Stimulated activated CD4-positive, alpha-beta T cell treated with anti-CD3 and anti-CD28 coated beads, Interleukin-1b, Interleukin-23, amount 100 ng/mL, for 4 hours (primary cell): ENCODE results near the gene FCGR1A.
"Not testable (repeated sequence)": the region's sequence is repeated elsewhere in the genome, so short reads cannot be mapped to it uniquely, and the experiment has no call there.

Source experiments
- DNase-seq, 2 donors: peaks; one replicate each; pipeline ENCODE4 v3.0.0-alpha.2; 2020; ENCODE audit warnings: low read depth in 2 of 2

The FCGR1A gene

GRCh38 chr1:149777084-149777483, 5.4 kb upstream of the FCGR1A start:
- DNase-seq, result not testable (repeated sequence)

GRCh38 chr1:149778313-149778712, 4.2 kb upstream of the FCGR1A start:
- not testable (repeated sequence) for DNase-seq

GRCh38 chr1:149781413-149781984, 995 bp upstream of the FCGR1A start:
- not testable (repeated sequence) for DNase-seq

- DNase-seq, result not testable (repeated sequence)
These were observed 795 bp downstream of the FCGR1A start for GRCh38 chr1:149783289-149783688.

- DNase-seq, result not testable (repeated sequence)
These were observed 1.4 kb downstream of the FCGR1A start for GRCh38 chr1:149783868-149784267.

- not testable (repeated sequence) for DNase-seq
These were observed 5.4 kb downstream of the FCGR1A start for GRCh38 chr1:149787688-149788451.

- DNase-seq, result peak; percentile 36 to 38
These were observed 10.0 kb downstream of the FCGR1A start for GRCh38 chr1:149792502-149792901.

GRCh38 chr1:149792912-149793515, 10.5 kb downstream of the FCGR1A start:
- peak; percentile 75 to 81 for DNase-seq

GRCh38 chr1:149793885-149794284, 11.4 kb downstream of the FCGR1A start:
- not testable (repeated sequence) for DNase-seq

- DNase-seq, result not testable (repeated sequence)
These were observed 19.1 kb downstream of the FCGR1A start for GRCh38 chr1:149801628-149802027.

GRCh38 chr1:149804417-149805080, 22.1 kb downstream of the FCGR1A start:
- DNase-seq, result not testable (repeated sequence)

- DNase-seq, result not testable (repeated sequence)
These were observed 28.4 kb downstream of the FCGR1A start for GRCh38 chr1:149810697-149811405.

- not testable (repeated sequence) for DNase-seq
These were observed 29.0 kb downstream of the FCGR1A start for GRCh38 chr1:149811514-149811889.

- DNase-seq, result peak; percentile 41 to 66
These were observed 29.7 kb downstream of the FCGR1A start for GRCh38 chr1:149811890-149812829.

GRCh38 chr1:149812893-149813801, 30.7 kb downstream of the FCGR1A start:
- peak in 1 of 2 donors; percentile 50 for DNase-seq

GRCh38 chr1:149820387-149820786, 37.9 kb downstream of the FCGR1A start:
- not testable (repeated sequence) for DNase-seq

GRCh38 chr1:149826555-149826954, 44.1 kb downstream of the FCGR1A start:
- not testable (repeated sequence) for DNase-seq

GRCh38 chr1:149831764-149832315, 49.3 kb downstream of the FCGR1A start:
- not testable (repeated sequence) for DNase-seq
